ENCODE data around the gene TRA2B.
"Not testable (repeated sequence)": the region's sequence is repeated elsewhere in the genome, so short reads cannot be mapped to it uniquely, and the experiment has no call there.

TRA2B gene

DNA sequence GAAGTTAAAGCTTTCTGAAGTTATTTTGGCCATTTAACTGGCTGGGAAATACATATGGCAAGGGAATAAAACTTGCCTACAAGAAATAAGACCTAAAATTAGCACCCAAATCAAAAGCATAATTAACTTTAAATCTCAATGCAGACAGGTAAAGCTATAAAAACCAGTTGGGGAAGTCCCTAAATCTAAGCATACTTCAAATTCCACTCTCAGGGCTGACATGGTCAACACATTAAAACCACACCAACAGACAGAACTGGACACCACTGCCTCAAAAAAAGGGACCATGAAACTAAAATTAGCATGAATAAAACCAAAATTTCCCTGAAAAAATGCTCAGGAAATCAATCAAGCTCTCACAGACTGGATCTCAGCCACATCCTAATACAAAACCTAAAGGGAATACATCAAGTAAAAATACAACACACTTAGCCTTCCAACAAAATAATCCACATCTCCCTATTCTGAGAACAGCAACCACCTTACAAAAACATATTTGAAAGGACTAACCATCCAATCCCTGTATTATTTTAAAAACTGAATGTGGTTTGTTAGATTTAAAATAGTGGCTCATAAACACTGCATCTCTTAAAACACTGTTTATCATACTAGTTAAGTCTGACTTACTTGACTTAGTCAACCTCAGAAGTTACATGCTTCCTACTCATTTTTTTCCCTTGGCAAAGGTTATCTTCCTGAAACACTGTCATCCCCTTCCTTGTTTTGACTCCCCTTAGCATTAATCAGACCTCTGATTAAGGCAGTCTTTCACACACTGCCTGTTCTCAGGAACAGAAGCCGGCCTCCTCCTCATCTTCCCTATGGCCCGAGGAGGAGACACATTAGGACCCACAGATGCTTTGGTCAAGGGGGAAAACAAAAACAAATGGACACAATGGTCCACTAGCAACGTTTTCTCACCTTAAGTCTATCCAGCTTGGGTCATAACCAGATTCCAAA, 8.3 kb downstream of the TRA2B start:
- no peak for DNase-seq (ENCODE audit: low read depth in 3 of 3, low spot score in 1 of 3)

GRCh38 chr3:185928496-185928895, 9.3 kb downstream of the TRA2B start:
- DNase-seq (ENCODE audit: low read depth in 3 of 3, low spot score in 1 of 3), result no peak

DNA sequence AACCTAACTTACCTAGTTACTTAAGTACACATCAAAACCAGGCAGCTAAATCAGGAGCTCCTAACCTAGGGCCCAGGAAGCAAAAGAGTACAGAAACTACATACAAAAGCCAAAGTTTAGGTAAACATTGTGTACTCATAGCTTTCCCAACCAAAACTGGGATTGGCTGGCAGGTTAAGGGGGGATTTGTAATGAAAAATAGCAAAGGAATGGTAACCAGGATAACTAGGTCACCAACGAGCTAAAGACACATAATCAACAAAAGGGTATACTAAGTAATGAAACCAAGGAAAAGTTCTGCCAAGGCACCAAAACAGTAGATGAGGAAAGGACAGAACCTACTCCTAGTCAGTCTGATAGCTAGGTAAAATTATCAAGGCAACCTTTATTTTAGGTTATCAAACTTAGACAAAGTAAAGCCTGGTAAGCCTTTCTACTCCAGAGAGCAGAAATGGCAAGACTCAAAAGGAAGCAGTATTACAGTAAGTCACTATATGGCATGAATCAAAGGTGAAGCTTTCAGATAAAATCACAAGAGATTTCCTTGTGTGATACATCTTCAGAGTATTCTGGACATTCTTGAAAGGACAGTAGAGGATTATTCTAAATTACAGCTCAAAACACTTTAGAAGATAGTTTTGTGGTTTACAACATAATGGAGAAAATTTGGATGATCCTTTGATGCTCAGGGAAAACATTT, 10.2 kb downstream of the TRA2B start:
- DNase-seq (ENCODE audit: low read depth in 3 of 3, low spot score in 1 of 3), result no peak

DNA sequence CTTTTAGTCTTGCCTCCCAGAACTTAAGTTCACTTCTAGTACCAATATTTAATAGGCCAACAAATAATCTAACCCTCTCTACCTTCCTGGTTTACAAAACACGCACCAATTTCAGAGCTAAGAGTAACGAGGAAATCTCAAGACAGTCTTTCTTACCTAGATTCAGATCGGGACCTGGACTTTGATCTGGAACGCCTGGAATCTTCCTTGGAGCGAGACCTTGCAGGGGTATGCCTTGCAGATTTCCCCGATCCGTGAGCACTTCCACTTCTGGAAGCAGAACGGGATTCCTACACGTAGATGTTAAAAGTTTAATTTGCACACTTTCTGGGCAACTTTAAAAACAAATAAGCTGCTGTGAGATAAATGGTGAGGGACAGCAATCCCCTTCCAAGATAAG, 11.4 kb downstream of the TRA2B start:
- DNase-seq (ENCODE audit: low read depth in 3 of 3, low spot score in 1 of 3), result no peak

GRCh38 chr3:185925353-185925752, 12.5 kb downstream of the TRA2B start:
- no peak for DNase-seq (ENCODE audit: low read depth in 3 of 3, low spot score in 1 of 3)

GRCh38 chr3:185924375-185924774, 13.4 kb downstream of the TRA2B start:
- DNase-seq (ENCODE audit: low read depth in 3 of 3, low spot score in 1 of 3), result no peak

DNA sequence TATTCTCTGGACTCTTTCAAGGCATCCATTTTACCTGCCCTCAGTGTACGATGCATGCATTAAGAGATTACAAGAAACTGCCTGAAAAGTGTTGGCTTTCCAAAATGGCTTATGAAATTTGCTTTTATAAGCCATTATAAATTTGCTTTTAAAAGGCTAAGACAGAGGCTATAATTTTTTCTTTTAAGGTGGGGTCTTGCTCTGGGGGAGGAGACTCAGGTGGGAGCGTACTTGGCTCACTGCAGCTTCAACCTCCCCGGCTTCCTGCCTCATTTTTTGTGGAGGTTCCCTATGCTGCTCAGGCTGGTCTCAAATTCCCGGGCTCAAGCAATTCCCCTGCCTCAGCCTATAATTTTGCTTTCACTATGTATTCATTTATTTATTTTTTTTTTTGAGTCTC, 17.6 kb downstream of the TRA2B start:
- DNase-seq (ENCODE audit: low read depth in 3 of 3, low spot score in 1 of 3), result no peak

GRCh38 chr3:185916042-185916833, 21.6 kb downstream of the TRA2B start:
- DNase-seq (ENCODE audit: low read depth in 3 of 3, low spot score in 1 of 3), result no peak

DNA sequence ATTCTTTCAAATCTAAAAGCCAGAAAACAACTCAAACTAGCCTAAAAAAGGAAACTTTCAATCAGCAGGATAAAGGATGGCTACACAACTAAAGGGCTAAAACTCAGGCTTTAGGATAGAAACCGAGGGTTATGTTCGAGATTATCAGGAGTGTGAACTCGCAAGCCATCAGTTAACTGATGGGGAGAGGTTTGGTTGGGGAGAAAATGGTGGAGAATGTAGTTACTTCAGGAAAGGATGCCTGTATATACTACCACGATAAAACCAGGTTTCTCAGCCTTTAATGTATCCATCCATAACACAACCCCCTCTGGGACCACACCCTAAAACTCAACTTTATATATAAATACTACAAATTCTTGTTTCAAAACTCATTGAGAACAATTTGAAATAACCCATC, 22.2 kb downstream of the TRA2B start:
- DNase-seq (ENCODE audit: low read depth in 3 of 3, low spot score in 1 of 3), result no peak

DNA sequence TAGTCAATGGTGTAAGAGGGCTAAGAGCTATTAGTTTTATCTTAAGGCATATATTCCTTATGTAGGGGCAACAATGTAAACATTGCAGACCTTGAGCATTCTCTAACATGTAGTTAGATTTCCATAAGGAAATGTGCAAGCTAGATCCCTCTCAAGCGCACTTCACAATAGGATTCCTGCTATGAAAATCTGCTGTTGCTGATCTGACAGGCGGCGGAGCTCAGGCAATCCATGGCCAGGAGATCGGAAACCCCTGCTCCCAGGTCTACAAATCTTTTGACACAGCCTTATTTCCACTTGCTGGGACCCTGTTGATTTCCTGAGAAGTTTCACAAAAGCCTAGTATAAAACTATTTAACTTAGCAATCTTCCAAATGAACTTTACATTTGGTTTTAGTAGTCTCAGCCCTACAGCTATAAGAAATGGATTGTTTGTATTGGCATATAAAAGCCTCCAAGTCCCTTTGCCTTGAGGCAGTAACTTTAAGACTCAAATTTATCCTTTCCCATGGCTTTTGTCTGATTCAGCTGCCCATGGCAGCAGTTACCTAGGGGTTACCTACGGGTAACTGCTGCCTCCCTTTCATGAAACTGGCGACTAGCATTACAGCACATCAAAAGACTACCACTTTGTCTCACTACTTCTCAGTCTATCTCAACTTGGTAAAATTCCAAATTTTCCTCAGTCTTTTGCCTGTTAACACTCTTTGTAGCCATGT, 22.7 kb downstream of the TRA2B start:
- no peak for DNase-seq (ENCODE audit: low read depth in 3 of 3, low spot score in 1 of 3)

GRCh38 chr3:185912929-185913901, 24.6 kb downstream of the TRA2B start:
- DNase-seq (ENCODE audit: low read depth in 3 of 3, low spot score in 1 of 3), result no peak

DNA sequence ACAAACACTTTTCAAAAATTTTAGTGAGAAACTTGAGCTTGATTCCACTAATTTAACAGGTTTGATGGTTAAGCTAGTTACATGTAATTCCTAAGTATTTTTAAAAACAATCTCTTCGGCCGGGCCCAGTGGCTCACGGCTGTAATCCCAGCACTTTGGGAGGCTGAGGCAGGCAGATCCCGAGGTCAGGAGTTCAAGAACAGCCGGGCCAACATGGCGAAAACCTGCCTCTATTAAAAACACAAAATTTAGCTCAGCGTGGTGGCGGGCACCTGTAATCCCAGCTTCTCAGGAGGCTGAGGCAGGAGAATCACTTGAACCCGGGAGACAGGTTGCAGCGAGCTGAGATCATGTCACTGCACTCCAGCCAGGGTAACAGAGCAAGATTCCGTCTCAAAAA, 25.3 kb downstream of the TRA2B start:
- no peak for DNase-seq (ENCODE audit: low read depth in 3 of 3, low spot score in 1 of 3)

GRCh38 chr3:185911076-185911448, 26.8 kb downstream of the TRA2B start:
- DNase-seq (ENCODE audit: low read depth in 3 of 3, low spot score in 1 of 3), result not testable (repeated sequence)

GRCh38 chr3:185910322-185911075, 27.3 kb downstream of the TRA2B start:
- not testable (repeated sequence) for DNase-seq (ENCODE audit: low read depth in 3 of 3, low spot score in 1 of 3)

GRCh38 chr3:185909913-185910312, 27.9 kb downstream of the TRA2B start:
- DNase-seq (ENCODE audit: low read depth in 3 of 3, low spot score in 1 of 3), result not testable (repeated sequence)

DNA sequence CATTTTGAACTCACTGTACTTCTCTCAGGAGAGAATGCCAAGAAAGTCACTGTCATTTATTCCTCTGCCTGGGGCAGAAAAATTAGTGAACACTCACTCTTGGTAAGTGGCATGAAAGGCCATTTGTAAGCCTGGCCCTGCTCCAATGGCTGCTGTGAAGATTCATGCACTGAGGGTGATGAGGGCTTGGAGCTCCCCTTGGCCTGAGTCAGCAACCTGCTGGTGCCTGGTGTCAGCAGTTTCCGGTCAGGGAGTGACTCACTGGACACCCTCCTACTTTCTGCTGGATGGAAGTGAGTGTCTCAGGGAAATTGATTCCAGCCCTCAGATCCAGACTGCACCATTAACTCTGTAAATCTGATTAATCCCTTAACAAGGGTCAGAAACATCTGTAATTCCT, 37.6 kb downstream of the TRA2B start:
- no peak for DNase-seq (ENCODE audit: low read depth in 3 of 3, low spot score in 1 of 3)

- DNase-seq (ENCODE audit: low read depth in 3 of 3, low spot score in 1 of 3), result no peak
Measured at GRCh38 chr3:185896636-185897035, 41.2 kb downstream of the TRA2B start.

GRCh38 chr3:185887066-185887465, 50.7 kb downstream of the TRA2B start:
- no peak for DNase-seq (ENCODE audit: low read depth in 3 of 3, low spot score in 1 of 3)

DNA sequence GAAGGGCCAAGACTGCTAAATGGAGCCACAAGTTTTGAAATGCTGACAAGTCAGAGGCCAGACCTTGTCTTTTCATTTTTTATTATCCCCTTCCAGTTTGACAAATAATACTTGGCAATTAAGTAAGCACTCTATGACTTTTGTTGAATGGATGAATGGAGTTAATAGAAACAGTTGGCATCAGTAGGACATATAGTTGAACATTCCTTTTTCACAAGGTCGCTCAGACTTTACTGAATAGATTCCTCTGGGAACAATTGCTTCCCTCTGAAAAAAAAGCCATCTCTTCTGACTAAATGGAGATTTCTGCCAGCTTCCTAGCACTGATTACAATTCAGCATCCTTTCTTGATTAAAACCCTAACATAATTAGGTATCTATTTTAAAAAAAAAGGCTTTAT, 53.2 kb downstream of the TRA2B start:
- DNase-seq (ENCODE audit: low read depth in 3 of 3, low spot score in 1 of 3), result no peak
